ENCODE data around the gene TCOF1.

The TCOF1 gene

GRCh38 chr5:150322202-150322601 lies 35.3 kb upstream of the TCOF1 start:
- peak; percentile 66 for DNase-seq (ENCODE audit: low spot score)

GRCh38 chr5:150323092-150323491 lies 34.4 kb upstream of the TCOF1 start:
- no peak for DNase-seq (ENCODE audit: low spot score)
- FAIRE-seq = no peak

More at GRCh38 chr5:150322202-150322601, 35.3 kb upstream of the TCOF1 start:
- FAIRE-seq = peak; percentile 77

GRCh38 chr5:150323819-150324218 lies 33.7 kb upstream of the TCOF1 start:
- DNase-seq (ENCODE audit: low spot score) = no peak
- no peak for FAIRE-seq

- no peak for DNase-seq (ENCODE audit: low spot score)
- no peak for FAIRE-seq
These were observed 32.1 kb upstream of the TCOF1 start for GRCh38 chr5:150325426-150325825.

GRCh38 chr5:150326707-150327106 lies 30.8 kb upstream of the TCOF1 start:
- DNase-seq (ENCODE audit: low spot score) (no peak), FAIRE-seq (no peak)

GRCh38 chr5:150327139-150327538 lies 30.4 kb upstream of the TCOF1 start:
- FAIRE-seq = no peak
- DNase-seq (ENCODE audit: low spot score) = no peak

GRCh38 chr5:150328515-150328914 lies 29.0 kb upstream of the TCOF1 start:
- FAIRE-seq (no peak), DNase-seq (ENCODE audit: low spot score) (no peak)

- DNase-seq (ENCODE audit: low spot score) (no peak), FAIRE-seq (no peak)
These were observed 28.5 kb upstream of the TCOF1 start for GRCh38 chr5:150329038-150329437.

- no peak for FAIRE-seq
- no peak for DNase-seq (ENCODE audit: low spot score)
These were observed 27.3 kb upstream of the TCOF1 start for GRCh38 chr5:150329881-150330876.

GRCh38 chr5:150333400-150333799 lies 24.1 kb upstream of the TCOF1 start:
- no peak for DNase-seq (ENCODE audit: low spot score)
- FAIRE-seq = no peak

- DNase-seq (ENCODE audit: low spot score) (no peak), FAIRE-seq (no peak)
These were observed 21.7 kb upstream of the TCOF1 start for GRCh38 chr5:150335778-150336177.

- DNase-seq (ENCODE audit: low spot score) = no peak
- no peak for FAIRE-seq
These were observed 19.0 kb upstream of the TCOF1 start for GRCh38 chr5:150338546-150338945.

- DNase-seq (ENCODE audit: low spot score) = no peak
- FAIRE-seq = no peak
These were observed 18.3 kb upstream of the TCOF1 start for GRCh38 chr5:150339165-150339564.

- FAIRE-seq (no peak), DNase-seq (ENCODE audit: low spot score) (no peak)
These were observed 17.7 kb upstream of the TCOF1 start for GRCh38 chr5:150339841-150340240.

- DNase-seq (ENCODE audit: low spot score) = no peak
These were observed 16.8 kb upstream of the TCOF1 start for GRCh38 chr5:150340614-150341255.

GRCh38 chr5:150341331-150341730 lies 16.2 kb upstream of the TCOF1 start:
- no peak for FAIRE-seq
- DNase-seq (ENCODE audit: low spot score) = no peak

More at GRCh38 chr5:150340614-150341255, 16.8 kb upstream of the TCOF1 start:
- no peak for FAIRE-seq

- FAIRE-seq (no peak), DNase-seq (ENCODE audit: low spot score) (no peak)
These were observed 15.5 kb upstream of the TCOF1 start for GRCh38 chr5:150341989-150342388.

- no peak for DNase-seq (ENCODE audit: low spot score)
- FAIRE-seq = no peak
These were observed 14.9 kb upstream of the TCOF1 start for GRCh38 chr5:150342583-150342982.

- no peak for FAIRE-seq
These were observed 13.4 kb upstream of the TCOF1 start for GRCh38 chr5:150343994-150344631.

GRCh38 chr5:150345716-150346115 lies 11.8 kb upstream of the TCOF1 start:
- DNase-seq (ENCODE audit: low spot score) (no peak), FAIRE-seq (no peak)

More at GRCh38 chr5:150343994-150344631, 13.4 kb upstream of the TCOF1 start:
- no peak for DNase-seq (ENCODE audit: low spot score)

- DNase-seq (ENCODE audit: low spot score) (no peak), FAIRE-seq (no peak)
These were observed 10.9 kb upstream of the TCOF1 start for GRCh38 chr5:150346592-150346991.

- DNase-seq (ENCODE audit: low spot score) (no peak), FAIRE-seq (no peak)
These were observed 10.5 kb upstream of the TCOF1 start for GRCh38 chr5:150347003-150347402.
